Activated effector memory CD4-positive, alpha-beta T cell treated with Interleukin-2 at 50 U/mL for 16 hours (primary cell): ENCODE results near the gene EIF3K.

Experiments used
- DNase-seq: peaks from one replicate; pipeline ENCODE4 v3.0.0-alpha.2; 2020

Gene EIF3K

DNA sequence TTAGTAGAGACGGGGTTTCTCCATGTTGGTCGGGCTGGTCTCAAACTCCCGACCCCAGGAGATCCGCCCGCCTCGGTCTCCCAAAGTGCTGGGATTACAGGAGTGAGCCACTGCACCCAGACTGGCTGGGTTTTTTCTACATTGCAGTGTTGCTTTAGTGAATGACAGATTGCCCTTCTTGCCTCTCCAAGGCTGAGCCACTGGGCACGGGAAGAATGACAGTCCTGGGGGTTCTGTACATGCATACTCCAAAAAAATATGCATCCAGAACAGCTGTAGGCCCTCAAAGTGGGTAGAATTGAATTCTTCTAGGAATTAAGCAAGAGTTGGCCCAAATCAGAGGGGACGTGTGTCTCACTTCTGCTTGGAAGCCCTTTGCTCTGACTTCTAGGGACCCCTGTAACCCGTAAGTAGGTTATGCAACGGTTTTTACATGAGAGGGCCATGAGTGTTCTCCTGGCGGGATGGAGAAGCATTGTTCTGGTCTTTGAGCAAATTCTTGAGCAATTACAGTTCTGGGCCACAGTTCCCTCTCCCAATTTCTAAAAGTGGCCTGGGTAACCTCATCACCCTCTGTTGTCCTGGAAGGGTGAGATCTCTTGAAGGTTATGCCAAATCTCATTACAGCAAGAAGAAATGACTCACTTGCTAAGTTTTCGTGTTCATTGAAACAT lies 32.1 kb downstream of the EIF3K start:
- no peak for DNase-seq

GRCh38 chr19:38653028-38653571 lies 34.1 kb downstream of the EIF3K start:
- DNase-seq = no peak

- no peak for DNase-seq
These were observed 35.7 kb downstream of the EIF3K start for GRCh38 chr19:38654628-38655055.

GRCh38 chr19:38655148-38655824 lies 36.3 kb downstream of the EIF3K start:
- no peak for DNase-seq

DNA sequence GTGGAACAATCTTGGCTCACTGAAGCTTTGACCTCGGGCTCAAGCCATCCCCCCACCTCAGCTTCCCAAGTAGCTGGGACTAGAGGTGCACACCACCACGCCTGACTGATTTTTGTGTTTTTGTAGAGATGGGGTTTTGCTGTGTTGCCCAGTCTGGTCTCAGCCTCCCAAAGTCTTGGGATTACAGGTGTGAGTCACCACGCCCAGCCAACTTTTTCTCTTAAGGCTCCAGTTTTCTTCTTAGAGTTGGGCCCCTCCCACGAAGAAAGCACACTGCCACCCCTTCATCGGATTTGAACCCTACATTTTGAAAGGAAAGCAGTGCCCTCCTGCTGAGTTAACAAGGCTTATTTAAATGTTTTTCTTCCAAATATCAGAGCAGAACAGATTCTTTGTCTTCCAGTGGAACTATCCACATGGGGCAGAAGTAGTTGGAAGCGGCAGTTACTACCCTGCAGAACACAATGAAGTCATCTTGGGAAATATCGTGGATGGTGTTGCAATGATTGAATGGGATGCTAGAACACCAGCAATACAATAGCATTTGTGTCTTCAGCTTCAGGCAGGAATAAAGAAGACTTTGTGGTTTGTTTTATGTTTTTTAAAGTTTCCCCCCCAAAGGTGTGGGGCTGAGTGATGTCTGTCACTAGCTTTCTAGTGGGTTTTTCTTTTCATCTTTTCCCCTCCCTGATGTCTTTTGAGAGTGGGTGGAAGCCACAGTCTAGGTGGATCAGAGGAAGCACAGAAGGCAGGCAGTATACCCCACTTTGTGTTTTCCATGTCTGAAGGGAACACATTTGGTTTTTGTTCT lies 37.4 kb downstream of the EIF3K start:
- no peak for DNase-seq

- no peak for DNase-seq
These were observed 38.7 kb downstream of the EIF3K start for GRCh38 chr19:38657633-38658222.

DNA sequence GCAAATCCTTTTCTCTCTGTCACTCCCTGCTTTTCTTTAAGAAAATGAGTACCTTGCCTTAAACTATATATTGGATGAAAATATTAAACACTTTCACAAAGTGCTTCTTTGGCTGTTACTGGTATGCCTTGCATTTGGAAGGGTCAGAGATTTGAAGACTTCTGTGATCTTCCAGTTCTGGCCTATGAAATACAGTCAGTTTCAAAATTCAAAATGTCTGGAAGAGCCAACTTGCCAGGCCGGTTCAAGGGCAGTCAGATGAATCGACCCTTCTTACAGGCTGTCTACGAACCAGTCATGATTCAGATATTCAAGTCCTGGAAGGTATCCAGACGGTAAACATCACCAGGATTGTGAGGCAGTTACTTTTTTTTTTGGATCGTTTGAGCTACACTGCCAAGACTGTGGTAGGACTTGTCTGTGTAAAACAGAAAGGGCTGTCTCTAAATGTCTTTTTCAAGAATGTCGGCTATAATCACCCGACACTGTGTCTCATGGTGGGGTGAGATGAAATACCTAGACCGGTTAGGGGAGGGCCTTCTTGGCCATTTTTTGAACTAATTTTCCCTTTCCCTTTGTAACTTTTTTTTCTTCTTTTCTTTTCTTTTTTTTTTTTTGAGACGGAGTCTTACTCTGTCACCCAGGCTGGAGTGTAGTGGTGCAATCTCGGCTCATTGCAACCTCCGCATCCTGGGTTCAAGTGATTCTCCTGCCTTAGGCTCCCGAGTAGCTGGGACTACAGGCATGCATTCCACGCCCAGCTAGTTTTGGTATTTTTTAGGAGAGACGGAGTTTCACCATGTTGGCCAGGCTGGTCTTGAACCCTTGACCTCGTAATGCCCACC lies 39.7 kb downstream of the EIF3K start:
- no peak for DNase-seq

- DNase-seq = no peak
These were observed 41.7 kb downstream of the EIF3K start for GRCh38 chr19:38660724-38661123.

GRCh38 chr19:38661136-38661535 lies 42.1 kb downstream of the EIF3K start:
- no peak for DNase-seq

DNA sequence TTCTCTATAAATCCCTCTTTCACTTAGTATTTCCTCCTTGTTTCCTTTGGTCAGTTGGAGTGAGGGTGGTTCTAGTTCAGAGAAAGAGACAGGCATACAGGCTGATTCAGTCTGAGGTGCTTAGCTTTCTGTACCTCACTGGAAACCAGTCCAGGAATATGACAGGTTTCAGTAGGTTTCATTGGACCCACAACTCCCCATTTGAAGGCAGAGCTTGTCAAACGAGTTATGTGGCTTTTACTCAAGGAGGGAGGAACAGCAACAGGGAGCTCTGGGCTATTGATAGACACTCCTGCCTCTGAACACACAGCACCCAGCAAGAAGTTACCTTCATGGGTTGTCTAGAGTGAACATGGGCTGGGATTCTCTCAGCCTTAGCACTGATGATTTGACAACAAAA lies 43.0 kb downstream of the EIF3K start:
- DNase-seq = no peak

DNA sequence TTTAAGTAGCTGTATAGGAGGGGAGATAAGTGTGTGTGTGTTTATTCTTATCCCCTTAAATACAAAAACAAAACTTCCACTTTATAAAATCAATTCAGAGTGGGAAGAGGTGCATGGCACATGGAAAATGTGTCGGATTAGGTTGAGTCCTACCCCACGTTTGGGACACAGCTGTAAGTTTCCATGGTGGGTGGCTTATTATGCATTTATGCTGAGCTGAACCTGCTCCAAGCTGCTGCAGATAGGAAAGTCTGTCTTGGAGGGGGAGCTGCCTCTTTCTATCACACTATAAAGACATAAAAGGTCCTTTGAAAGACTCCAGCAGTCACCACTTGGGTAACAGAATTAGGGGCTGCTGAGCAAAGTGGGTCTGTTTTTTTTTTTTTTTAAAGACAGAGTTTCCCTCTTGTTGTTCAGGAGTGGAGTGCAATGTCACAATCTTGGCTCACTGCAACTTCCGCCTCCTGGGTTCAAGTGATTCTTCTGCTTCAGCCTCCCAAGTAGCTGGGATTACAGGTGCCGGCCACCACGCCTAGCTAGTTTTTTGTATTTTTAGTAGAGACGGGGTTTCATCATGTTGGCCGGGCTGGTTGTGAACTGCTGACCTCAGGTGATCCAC lies 43.7 kb downstream of the EIF3K start:
- no peak for DNase-seq

DNA sequence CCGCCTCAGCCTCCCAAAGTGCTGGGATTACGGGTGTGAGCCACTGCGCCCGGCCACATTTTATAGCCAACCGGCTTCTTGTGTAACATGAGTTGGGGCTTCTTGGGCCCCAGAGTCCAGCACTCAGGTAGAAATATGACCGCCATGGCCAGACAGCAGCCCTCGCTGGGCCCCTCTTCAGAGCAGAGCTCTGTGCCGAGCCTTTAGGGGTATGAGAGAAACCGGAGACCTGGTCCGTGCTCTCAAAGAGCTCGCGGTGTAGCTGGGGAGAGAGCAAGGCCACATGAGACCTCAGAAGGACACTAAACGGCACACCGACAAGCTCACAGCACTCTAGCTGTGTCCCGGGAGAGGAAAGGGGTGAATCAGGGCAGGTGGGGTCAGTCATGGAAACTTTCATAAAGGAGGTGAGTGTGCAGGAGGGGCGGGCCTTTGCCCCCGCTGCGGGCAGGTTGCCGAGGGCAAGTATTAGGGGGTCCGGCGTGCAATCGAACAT lies 44.2 kb downstream of the EIF3K start:
- no peak for DNase-seq

DNA sequence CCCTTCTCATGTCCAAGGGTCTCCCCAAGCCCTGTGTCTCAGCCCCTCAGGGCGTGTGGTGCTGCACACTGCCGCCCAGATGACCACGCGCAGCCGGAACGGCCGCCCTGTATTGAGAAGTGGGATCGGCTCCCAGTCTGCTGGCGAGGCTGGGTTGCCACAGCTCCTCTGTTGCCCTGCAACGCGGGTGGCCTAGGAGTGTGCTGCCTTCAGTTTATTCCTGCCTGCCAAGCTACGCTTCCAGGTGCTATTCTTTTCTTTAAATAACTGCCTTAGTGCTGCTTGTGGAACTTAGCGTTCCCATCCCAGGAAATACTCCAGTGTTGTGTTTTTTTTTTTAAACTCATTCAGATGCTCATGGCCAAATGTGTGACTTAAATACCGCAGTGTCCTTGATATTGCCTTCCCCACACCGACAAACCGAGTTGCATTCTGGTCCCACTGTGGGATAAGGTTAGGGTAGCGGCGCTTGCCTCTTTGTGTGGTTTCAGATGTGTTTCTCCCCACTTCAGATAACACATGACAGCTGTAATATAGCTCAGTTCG lies 45.0 kb downstream of the EIF3K start:
- DNase-seq = no peak

DNA sequence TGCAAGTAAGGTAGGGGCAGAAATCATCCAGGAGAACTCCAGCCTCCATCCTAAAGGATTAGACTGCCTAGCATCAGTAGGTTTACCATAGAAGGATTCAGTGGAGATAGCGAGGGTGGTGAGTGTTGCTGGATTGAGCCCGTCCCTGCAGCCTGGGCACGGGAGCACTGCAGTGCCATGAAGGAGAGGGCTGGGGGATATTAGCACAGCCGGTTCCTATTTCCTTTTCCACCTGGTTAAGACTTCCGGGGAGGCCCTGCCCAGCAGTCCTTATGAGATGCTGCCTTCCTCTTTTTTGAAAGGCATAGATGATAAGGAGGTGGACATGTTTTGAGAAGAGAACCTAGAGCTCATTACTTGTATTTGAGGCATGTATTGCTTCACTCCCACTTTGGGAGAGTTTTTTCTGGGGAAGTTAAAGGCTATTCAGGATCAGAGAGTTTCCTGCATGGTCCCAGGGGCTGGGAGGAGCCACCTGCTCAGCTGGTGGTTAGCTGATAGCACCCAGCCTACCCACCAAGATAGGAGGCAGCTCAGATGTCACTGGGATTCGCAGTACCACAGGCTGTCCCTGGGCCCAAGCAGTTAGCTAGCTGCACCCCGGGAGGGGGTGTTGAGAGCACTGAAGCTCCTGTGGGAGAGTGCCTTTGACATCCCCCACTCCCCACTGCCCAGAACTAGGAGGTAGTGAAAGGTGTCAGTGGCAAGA lies 45.7 kb downstream of the EIF3K start:
- no peak for DNase-seq

DNA sequence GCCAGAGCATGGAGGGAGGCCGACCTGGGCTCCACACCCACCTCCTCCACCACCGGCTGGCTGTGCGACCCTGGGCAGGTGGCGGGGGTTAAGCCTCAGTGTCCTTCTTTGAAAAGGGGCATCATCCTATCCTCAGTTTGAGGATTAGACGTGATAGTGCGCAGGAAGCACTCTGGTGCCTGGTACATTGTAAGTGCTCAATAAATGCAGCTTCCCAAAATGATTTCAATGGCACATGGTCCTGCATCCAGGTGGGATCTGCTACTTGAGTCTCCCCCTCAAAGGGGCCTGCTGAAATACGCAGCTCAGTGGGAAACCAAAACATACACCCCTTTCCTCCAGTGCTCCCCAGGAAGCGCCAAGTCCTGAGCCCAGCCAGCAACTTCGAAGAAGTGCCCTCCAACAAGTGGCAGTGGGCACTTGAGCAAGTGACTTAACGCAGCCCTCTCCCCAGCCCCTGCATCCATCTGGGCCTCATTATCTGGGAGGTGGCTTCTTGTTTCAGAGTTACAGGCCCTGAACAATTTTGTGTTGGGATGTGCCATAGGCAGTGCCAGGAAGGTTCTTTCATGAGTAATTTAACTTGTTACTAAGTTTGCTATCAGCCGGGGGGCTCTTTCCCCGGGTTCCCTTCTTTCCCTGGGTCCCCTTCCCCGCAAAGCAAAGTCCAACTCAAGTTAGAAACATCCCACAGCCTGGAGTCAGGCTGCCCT lies 46.4 kb downstream of the EIF3K start:
- DNase-seq = no peak

- DNase-seq = no peak
These were observed 47.1 kb downstream of the EIF3K start for GRCh38 chr19:38665950-38666662.

- no peak for DNase-seq
These were observed 47.9 kb downstream of the EIF3K start for GRCh38 chr19:38666663-38667511.

DNA sequence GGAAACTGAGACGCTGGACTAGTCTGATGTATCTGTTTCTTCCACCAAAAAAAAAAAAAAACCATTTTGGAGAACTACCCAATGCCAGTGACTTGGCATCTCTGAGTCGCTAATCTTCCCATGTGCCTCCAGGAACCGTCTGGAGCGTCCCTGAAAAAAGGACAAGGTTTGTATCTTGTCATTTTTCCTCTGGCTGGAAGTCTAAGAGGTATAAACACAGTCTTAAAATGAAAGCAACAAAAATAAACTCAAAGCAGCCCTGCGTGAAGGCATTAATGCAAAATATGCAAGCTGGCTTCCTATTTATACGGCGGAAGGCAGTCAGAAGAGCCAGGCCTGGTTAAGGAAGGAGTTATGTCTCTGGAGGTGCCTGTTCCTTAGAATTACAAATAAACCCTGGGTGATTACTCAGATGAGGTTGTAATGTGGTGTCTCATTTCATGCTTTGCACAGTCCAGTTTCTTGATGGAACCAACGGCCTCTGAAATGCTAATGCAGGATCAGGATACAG lies 48.7 kb downstream of the EIF3K start:
- DNase-seq = no peak
